ENCODE measurements around the gene JUND.

- TF ChIP-seq CTCF (IDR thresholded peaks at IDR 0.05) (no peak), POLR2A (IDR thresholded peaks at IDR 0.05) (no peak)
These were observed 48.1 kb downstream of the JUND start for GRCh38 chr19:18233224-18233825.
